Tibial nerve (tissue), 4 donors: Measurements from ENCODE around the gene EXD3.

Experiments used
- CTCF ChIP-seq, 5 experiments: fragments of 200-600 bp in 3 of 5; fragments of 450-650 bp in 2 of 5; sonication (generic) in 3 of 5; IDR thresholded peaks; one replicate each; pipeline ENCODE4 v1.5.1; 2016 to 2019; ENCODE audit warnings: antibody characterized with exemption in 5 of 5, mild to moderate bottlenecking in 3 of 5, moderate library complexity in 2 of 5
- EP300 ChIP-seq, 2 donors: sonication (generic); formaldehyde crosslinking; IDR thresholded peaks; one replicate each; pipeline ENCODE4 v1.6.1; 2017; ENCODE audit warnings: antibody characterized with exemption in 2 of 2, mild to moderate bottlenecking in 1 of 2
- POLR2A ChIP-seq, 2 donors: fragments of 450-650 bp; IDR thresholded peaks; one replicate each; pipeline ENCODE4 v1.6.1; 2017; ENCODE audit warnings: antibody characterized with exemption in 2 of 2, mild to moderate bottlenecking in 2 of 2, moderate library complexity in 2 of 2

GRCh38 chr9:137429546-137429890, 6.6 kb upstream of the EXD3 start:
- TF ChIP-seq POLR2A (IDR thresholded peaks at IDR 0.05) (no peak), CTCF (IDR thresholded peaks at IDR 0.05) (no peak), EP300 (IDR thresholded peaks at IDR 0.05) (no peak)
